K562 (cell line): Measurements from ENCODE around the gene PLXNA3. TPM values are rescaled to one million over a fixed set of nuclear protein-coding genes. Genes with fewer than 3 reads are reported as not detected.

Experiments
- MYC ChIP-seq, 2 experiments: fragments of 250-450 bp in 1 of 2; sonication (Bioruptor Pico) in 1 of 2; IDR thresholded peaks; 2 replicates each; pipeline versions ENCODE4 v1.5.1 to v1.6.1; 2012 to 2021; ENCODE audit warnings: low read depth in 2 of 2, borderline replicate concordance in 1 of 2, improper control_type of control experiment in 1 of 2, low read length in 1 of 2, mild to moderate bottlenecking in 1 of 2, moderate library complexity in 1 of 2
- OTX1 ChIP-seq: fragments of 450-650 bp; formaldehyde crosslinking; IDR thresholded peaks from 2 replicates; pipeline ENCODE4 v1.4.0; 2022; ENCODE audit warnings: mild to moderate bottlenecking
- SMAD4 ChIP-seq: fragments of 250-450 bp; sonication (Bioruptor Pico); conservative IDR thresholded peaks from 2 replicates; pipeline ENCODE4 v1.8.0; 2021; ENCODE audit warnings: inconsistent platforms, mild to moderate bottlenecking, moderate library complexity
- ZNF785 ChIP-seq: fragments of 250-450 bp; sonication (Bioruptor Pico); IDR thresholded peaks from 2 replicates; pipeline ENCODE4 v1.4.0; 2020; ENCODE audit warnings: mild to moderate bottlenecking
- polyA plus RNA-seq, 8 experiments: library from polyadenylated mRNA; depleted of rRNA in 4 of 8; stranded (reverse) in 5 of 8; unstranded in 3 of 8; fragments of >200 nt; fragmentation: Nextera tagmentation in 2 of 8; fragmentation: Illumina TruSeq in 1 of 8; extraction: Ambion mirVana in 2 of 8; extraction: Trizol in 1 of 8; gene quantifications; 2 replicates each; pipeline versions ENCODE4 v1.2.1 to v1.2.3, GENCODE V29; 2011 to 2014; ENCODE audit warnings: inconsistent platforms in 1 of 8, missing spikeins in 1 of 8
- total RNA-seq, 7 experiments: library from RNA; depleted of rRNA in 6 of 7; stranded (reverse); fragments of >200 nt in 6 of 7; fragmentation: Illumina TruSeq in 2 of 7; extraction: Trizol in 2 of 7; gene quantifications; 2 replicates each; pipeline versions ENCODE4 v1.2.1 to v1.2.3, GENCODE V29; 2011 to 2021; ENCODE audit warnings: low replicate concordance in 1 of 7
- TF ChIP-seq, protein P1 (sequence below), 2 experiments: IDR thresholded peaks; 2 replicates each; pipeline ENCODE4 v1.6.1; 2011; ENCODE audit warnings: borderline replicate concordance in 1 of 2, control low read depth in 1 of 2, low read depth in 1 of 2, low read length in 1 of 2, mild to moderate bottlenecking in 1 of 2, mixed read lengths in 1 of 2, moderate library complexity in 1 of 2; ENCODE audit not compliant: insufficient read depth in 1 of 2, insufficient read length in 1 of 2, poor library complexity in 1 of 2, severe bottlenecking in 1 of 2; ENCODE audit errors: extremely low read depth in 1 of 2
- TF ChIP-seq, protein P2 (sequence below): fragments of 450-650 bp; IDR thresholded peaks from 2 replicates; pipeline ENCODE4 v1.6.1; 2016; ENCODE audit warnings: mild to moderate bottlenecking, moderate library complexity

The PLXNA3 gene
- total and polyA plus RNA-seq, 9 of the 15 experiments (the other 6 are each of a cell fraction or from before 2014, with no cell fraction given) = 0.32 to 47.8 (median 7.5) TPM

DNA sequence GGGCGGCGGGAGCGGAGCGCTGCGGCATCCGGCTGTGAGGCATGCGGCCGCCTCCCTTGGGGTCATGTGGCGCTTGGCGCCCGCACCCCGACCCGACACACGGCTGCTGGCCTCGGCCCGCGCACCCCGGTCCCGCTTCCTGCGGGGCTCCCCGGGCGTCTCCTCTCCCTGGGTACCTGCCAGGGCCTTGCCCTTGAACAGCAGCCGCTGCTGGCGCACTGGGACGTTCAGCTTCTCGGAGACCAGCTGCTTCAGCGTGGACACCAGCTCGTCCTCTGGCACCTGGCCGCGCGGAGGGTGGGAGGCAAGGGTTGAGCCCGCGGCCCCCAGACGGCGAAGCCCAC, 27.9 kb downstream of the PLXNA3 start (continued):
- TF ChIP-seq, protein P1, sequence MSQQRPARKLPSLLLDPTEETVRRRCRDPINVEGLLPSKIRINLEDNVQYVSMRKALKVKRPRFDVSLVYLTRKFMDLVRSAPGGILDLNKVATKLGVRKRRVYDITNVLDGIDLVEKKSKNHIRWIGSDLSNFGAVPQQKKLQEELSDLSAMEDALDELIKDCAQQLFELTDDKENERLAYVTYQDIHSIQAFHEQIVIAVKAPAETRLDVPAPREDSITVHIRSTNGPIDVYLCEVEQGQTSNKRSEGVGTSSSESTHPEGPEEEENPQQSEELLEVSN (IDR thresholded peaks at IDR 0.05; ENCODE audit: borderline replicate concordance in 1 of 2, extremely low read depth in 1 of 2, insufficient read depth in 1 of 2, insufficient read length in 1 of 2, low read depth in 1 of 2, low read length in 1 of 2, poor library complexity in 1 of 2, severe bottlenecking in 1 of 2) = peak; percentile 87 to 98
- TF ChIP-seq SMAD4 = peak; percentile 45; the same call in 1 of the 2 replicates
- peak; percentile 59 for TF ChIP-seq MYC (IDR thresholded peaks at IDR 0.05; ENCODE audit: low read depth, low read length)
- TF ChIP-seq MYC (CRISPR knock-in tag; IDR thresholded peaks at IDR 0.05; ENCODE audit: borderline replicate concordance, low read depth) = no peak
- TF ChIP-seq ZNF785 (CRISPR knock-in tag) = no peak
- TF ChIP-seq, protein P2, sequence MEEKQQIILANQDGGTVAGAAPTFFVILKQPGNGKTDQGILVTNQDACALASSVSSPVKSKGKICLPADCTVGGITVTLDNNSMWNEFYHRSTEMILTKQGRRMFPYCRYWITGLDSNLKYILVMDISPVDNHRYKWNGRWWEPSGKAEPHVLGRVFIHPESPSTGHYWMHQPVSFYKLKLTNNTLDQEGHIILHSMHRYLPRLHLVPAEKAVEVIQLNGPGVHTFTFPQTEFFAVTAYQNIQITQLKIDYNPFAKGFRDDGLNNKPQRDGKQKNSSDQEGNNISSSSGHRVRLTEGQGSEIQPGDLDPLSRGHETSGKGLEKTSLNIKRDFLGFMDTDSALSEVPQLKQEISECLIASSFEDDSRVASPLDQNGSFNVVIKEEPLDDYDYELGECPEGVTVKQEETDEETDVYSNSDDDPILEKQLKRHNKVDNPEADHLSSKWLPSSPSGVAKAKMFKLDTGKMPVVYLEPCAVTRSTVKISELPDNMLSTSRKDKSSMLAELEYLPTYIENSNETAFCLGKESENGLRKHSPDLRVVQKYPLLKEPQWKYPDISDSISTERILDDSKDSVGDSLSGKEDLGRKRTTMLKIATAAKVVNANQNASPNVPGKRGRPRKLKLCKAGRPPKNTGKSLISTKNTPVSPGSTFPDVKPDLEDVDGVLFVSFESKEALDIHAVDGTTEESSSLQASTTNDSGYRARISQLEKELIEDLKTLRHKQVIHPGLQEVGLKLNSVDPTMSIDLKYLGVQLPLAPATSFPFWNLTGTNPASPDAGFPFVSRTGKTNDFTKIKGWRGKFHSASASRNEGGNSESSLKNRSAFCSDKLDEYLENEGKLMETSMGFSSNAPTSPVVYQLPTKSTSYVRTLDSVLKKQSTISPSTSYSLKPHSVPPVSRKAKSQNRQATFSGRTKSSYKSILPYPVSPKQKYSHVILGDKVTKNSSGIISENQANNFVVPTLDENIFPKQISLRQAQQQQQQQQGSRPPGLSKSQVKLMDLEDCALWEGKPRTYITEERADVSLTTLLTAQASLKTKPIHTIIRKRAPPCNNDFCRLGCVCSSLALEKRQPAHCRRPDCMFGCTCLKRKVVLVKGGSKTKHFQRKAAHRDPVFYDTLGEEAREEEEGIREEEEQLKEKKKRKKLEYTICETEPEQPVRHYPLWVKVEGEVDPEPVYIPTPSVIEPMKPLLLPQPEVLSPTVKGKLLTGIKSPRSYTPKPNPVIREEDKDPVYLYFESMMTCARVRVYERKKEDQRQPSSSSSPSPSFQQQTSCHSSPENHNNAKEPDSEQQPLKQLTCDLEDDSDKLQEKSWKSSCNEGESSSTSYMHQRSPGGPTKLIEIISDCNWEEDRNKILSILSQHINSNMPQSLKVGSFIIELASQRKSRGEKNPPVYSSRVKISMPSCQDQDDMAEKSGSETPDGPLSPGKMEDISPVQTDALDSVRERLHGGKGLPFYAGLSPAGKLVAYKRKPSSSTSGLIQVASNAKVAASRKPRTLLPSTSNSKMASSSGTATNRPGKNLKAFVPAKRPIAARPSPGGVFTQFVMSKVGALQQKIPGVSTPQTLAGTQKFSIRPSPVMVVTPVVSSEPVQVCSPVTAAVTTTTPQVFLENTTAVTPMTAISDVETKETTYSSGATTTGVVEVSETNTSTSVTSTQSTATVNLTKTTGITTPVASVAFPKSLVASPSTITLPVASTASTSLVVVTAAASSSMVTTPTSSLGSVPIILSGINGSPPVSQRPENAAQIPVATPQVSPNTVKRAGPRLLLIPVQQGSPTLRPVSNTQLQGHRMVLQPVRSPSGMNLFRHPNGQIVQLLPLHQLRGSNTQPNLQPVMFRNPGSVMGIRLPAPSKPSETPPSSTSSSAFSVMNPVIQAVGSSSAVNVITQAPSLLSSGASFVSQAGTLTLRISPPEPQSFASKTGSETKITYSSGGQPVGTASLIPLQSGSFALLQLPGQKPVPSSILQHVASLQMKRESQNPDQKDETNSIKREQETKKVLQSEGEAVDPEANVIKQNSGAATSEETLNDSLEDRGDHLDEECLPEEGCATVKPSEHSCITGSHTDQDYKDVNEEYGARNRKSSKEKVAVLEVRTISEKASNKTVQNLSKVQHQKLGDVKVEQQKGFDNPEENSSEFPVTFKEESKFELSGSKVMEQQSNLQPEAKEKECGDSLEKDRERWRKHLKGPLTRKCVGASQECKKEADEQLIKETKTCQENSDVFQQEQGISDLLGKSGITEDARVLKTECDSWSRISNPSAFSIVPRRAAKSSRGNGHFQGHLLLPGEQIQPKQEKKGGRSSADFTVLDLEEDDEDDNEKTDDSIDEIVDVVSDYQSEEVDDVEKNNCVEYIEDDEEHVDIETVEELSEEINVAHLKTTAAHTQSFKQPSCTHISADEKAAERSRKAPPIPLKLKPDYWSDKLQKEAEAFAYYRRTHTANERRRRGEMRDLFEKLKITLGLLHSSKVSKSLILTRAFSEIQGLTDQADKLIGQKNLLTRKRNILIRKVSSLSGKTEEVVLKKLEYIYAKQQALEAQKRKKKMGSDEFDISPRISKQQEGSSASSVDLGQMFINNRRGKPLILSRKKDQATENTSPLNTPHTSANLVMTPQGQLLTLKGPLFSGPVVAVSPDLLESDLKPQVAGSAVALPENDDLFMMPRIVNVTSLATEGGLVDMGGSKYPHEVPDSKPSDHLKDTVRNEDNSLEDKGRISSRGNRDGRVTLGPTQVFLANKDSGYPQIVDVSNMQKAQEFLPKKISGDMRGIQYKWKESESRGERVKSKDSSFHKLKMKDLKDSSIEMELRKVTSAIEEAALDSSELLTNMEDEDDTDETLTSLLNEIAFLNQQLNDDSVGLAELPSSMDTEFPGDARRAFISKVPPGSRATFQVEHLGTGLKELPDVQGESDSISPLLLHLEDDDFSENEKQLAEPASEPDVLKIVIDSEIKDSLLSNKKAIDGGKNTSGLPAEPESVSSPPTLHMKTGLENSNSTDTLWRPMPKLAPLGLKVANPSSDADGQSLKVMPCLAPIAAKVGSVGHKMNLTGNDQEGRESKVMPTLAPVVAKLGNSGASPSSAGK = peak; percentile 81
- no peak for TF ChIP-seq OTX1 (CRISPR knock-in tag)
